HG02852 (cell line): ENCODE data around the gene SRXN1.

Experiments used
- ATAC-seq: cut with Tn5 transposase; IDR thresholded peaks from one replicate; pipeline ENCODE4 v1.9.1; 2021; ENCODE audit warnings: mild to moderate bottlenecking, moderate library complexity; ENCODE audit not compliant: unreplicated experiment

Gene SRXN1

DNA sequence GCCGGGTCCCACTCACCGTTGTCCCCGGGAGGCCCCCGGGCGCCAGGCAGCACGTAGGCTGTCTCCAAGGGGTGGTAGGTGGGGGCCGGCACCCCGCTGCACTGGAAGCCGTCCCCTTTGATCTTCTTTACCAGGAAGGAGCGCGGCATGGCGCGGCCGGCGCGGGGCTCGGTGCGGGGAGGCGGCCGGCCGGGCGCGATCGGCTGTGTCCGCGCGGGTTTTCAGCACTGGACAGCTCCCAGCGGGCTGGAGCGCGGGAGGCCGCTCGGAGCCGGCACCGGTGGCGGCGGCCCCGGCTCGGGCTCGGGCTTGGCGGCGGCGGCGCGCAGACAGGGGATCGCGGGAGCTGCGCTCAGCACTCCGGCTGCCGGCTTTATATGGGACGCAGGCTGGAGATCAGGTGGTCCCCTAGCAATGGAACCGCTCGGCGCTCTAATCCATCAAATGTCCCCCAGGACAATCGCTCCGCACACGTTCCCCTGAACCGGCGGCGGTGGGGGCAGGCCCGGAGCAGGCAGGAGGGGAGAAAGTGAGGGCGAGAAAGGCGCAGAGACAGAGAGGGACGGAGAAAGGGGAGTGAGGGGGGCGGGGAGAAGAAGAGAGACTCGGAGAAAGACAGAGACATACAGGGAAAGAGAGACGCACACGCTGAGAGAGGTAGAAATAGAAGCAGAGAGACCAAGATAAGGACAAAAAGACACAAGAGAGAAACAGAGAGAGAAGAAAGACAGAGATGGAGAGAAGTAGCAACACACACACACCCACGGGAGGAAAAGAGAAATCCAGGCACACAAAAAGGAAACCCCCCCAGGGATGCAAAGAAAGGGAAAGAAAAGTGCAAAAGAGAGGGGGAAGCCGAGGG lies 22.7 kb upstream of the SRXN1 start, which contains the start of gene SCRT2:
Gene SCRT2, minus strand, starts transcription at position 350 of the 862 bp plus-strand sequence. Its CDS starts 201 bp downstream, at position 149.
- no peak for ATAC-seq

DNA sequence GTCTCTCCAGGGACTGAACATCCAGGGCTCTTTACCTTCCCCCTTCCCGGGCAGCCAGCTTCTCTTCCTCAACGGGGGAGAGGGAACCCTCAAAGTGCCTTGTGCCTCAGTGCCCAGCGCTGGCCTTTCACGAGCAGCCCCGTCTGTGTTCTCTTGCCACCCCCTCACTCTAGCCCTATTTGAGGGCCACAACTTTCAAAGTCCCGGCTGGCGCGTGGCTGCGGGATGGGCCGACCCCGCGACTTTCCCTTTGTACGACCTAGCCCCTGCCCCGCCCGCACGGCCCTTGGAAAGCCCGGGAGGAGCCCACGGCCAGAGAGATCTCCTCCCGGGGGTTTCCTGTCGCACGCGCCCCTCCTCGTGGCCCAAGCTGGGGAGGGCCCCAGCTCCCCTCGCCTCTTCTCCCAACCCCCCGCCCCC lies 22.0 kb upstream of the SRXN1 start:
- no peak for ATAC-seq

- ATAC-seq = no peak
Measured at GRCh38 chr20:673603-674001, 20.6 kb upstream of the SRXN1 start.

- no peak for ATAC-seq
Measured at GRCh38 chr20:672963-673602, 20.1 kb upstream of the SRXN1 start.

- no peak for ATAC-seq
Measured at GRCh38 chr20:671252-672030, 18.4 kb upstream of the SRXN1 start.

DNA sequence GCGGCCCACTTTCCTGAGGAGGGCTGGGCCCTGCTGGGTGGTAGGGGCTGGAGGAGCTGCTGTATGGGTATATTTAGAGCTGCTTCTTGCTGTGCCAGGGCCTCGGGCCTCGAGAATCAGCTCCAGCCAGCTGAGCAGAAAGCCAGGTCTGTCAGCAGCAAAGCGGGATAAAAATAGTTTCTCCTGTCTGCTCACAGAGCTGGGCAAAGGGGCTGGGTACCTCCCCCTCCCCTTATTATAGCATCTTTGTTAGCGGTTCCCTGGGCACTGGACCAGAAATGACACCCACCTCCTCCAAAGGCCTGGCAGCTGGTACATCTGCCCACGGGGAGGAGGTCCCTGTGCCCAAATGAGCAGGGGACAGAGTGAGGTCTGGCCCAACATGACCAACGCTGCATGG lies 16.6 kb upstream of the SRXN1 start:
- ATAC-seq = no peak

- ATAC-seq = no peak
Measured at GRCh38 chr20:668638-669037, 15.6 kb upstream of the SRXN1 start.

- no peak for ATAC-seq
Measured at GRCh38 chr20:668050-668449, 15.1 kb upstream of the SRXN1 start.

- no peak for ATAC-seq
Measured at GRCh38 chr20:667351-668034, 14.5 kb upstream of the SRXN1 start.

DNA sequence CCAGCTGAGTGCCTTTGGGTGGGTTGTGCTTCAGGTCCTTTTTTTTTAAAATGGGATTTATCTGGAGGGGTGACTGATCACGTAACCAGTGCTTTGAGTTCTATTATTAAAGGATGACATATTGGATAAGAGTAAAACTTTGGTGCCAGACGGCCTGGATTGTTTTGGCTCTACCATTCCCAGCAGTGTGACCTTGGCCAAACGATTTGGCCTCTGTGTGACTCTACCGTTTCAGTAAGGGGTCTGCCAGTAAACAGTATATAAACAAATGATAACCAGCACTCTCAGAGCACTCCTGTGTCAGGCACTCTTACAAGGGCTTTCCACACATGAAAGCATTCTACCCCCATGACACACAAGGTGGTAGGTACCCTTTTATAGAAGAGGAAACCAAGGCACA lies 13.9 kb upstream of the SRXN1 start:
- ATAC-seq = no peak

DNA sequence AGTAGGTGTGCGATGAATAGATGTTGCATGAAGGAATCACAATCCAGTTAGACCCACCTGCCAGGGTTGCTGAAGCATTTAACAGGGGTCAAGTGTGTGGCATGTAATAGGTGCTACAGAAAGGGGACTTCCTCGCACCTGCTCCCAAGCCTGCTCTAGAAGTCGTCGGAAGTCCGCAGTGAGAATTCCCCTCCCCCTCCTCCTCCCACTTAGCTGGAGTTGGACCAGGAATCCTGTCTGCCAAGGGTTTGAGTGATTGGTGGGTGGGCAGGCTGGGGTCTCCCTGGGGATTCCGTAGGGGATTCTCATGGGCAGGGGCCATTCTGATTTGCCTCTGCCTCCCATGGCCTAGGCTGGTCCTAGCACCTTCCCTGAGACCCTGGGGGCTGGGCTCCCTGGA lies 12.3 kb upstream of the SRXN1 start:
- no peak for ATAC-seq

DNA sequence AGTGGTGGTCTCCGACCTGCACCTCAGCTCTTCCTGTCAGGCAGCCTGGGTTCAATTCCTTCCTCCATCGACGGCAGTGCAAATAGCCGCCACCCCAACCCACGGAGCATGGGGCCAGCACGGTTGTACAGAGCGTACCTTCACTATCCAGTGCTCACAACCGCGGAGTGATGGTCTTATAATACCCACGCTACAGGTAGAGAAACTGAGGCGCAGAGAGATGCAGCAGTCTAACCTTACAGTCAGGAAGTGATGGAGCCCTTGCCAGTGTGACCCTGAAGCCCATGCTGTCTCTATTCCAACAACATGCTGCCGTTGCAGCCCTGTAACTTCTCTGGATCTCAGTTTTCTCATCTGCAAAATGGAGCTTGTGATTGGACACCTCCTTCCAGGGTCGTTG lies 11.6 kb upstream of the SRXN1 start:
- no peak for ATAC-seq

GRCh38 chr20:664151-664550 lies 11.2 kb upstream of the SRXN1 start:
- ATAC-seq = no peak

DNA sequence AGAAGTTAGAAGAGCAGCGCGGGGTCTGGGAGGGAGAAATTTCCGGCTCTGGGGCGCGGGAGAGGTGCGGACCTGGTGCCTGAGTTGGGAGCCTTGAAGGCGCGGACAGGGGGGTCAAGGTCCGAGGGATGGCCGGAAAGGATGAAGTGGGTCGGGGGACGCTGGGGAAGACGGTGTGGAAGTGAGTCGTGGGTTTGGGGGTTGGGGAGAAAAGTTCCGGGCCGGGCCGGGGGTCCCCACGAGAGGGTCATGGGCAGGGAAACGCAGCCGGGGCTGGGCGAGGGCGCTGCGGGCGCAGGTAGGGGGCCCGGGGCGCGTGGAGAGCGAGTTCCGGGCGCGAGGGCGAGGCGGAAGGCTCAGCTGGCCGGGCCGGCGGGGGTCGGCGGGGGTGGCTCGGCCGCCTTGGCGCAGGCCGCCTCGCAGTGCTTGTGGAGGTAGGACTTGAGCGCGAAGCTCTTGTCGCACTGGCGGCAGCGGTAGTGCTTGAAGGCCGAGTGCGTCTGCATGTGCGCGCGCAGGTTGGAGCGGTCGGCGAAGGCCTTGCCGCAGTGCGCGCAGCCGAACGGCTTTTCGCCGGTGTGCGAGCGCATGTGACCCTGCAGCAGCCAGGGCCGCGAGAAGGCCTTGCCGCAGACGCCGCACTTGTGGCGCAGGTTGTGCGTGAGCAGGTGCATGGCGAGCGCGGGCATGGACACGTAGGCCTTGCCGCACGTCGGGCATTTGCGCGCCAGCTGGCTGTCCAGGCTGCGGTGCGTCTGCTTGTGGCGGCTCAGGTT lies 10.5 kb upstream of the SRXN1 start:
- no peak for ATAC-seq

GRCh38 chr20:662277-663192 lies 9.5 kb upstream of the SRXN1 start:
- no peak for ATAC-seq

DNA sequence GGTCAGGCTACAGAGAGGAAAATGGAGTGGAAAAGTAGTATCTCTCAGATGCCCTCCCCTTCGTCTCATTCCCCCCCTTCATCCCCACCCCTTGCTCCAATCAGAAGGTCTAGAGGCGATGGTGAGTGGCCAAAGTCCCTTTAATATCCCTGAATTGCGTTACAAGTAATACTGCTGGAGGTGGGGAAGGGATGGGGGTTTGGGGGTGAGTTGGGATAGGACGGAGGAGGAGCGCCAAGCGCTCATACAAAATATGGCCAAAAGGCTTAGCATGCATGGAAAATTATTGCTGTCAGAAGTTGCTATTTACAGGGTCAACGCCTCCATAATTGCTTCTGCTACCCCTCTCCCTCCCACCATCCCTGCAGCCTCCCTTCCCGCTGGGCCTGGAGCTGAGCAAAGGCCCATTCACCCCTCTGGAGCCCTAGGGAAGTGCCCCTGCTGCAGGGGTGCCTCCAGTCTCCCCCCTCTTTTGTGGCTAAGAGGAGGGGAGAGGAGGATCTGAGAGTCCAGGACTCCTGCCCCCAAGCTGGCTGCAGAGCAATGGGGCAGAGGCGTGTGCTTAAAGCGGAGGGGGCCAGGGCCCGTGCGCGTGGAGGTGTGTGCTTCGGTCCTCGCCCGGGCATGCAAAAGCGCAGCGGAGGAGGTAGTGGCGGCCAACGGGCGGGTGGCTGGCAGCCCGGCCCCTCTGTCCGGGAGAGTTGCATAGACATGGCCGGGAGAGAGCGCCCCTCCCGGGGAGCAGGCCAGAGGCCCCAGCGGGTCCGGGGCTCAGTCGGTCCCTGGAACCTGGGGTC lies 8.7 kb upstream of the SRXN1 start:
- no peak for ATAC-seq

DNA sequence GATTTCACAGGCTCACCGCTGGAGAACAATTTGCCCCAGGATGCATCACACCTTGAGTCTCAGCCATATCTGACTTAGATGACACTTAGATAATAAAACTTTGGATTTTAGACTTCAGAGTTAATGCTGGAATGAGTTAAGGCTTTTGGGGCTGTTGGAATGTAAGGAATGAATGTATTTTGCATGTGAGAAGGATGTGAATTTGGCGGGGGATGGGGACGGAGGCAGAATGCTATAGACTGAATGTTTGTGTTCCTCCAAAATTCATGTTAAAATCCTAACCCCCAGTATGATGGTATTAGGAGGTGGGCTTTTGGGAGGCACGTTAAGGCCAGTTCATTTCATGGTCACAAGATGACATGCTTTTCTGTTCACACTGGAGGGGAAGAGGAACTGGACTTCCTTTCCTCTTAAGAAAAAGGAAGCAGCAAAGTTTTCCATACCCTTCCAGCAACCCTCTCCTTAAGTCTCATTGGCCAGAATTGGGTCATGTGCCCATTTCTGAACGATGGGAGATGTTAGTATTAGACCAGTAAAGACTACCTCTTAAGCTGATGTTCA lies 5.8 kb upstream of the SRXN1 start:
- no peak for ATAC-seq

- no peak for ATAC-seq
Measured at GRCh38 chr20:658202-658601, 5.2 kb upstream of the SRXN1 start.
